K562 (cell line): ENCODE results near the gene APLNR. TPM values are rescaled to one million over a fixed set of nuclear protein-coding genes. Genes with fewer than 3 reads are reported as not detected.

ENCODE experiments used
- ATAC-seq: fragments of 200-7000 bp; cut with Tn5 transposase; 3 replicates; pipeline ENCODE4 v1.9.1; 2020; ENCODE audit warnings: moderate library complexity
- BruUV-seq: library from RNA; stranded (reverse); fragments of 400-500 nt; replicated peaks from 2 replicates; lab custom pipeline; 2021; lab: Mats Ljungman, UMichigan
- CTCF ChIA-PET: fragments of 300-600 bp; formaldehyde crosslinking; extraction: SDS; loops from one replicate; lab custom pipeline; 2021; ENCODE audit warnings: low intra/inter-chr PET ratio; lab: Yijun Ruan, JAX
- POLR2A ChIA-PET: fragments of 300-600, 350-650 bp; sonication (Branson Sonifier 250); formaldehyde crosslinking; extraction: SDS; loops from one replicate; lab custom pipeline; 2021; ENCODE audit warnings: antibody characterized with exemption, inconsistent platforms; lab: Yijun Ruan, JAX
- DNase-seq, 4 experiments: peaks; one replicate each; pipeline versions ENCODE4 v3.0.0 to v3.0.0-alpha.2; 2011 to 2018; ENCODE audit warnings: low spot score in 3 of 4, mixed read lengths in 3 of 4; ENCODE audit errors: extremely low read depth in 1 of 4
- FAIRE-seq: peaks from 2 replicates; lab custom pipeline; 2011; peaks lifted over from hg19 to GRCh38; lab: Jason Lieb, UNC
- H2AFZ ChIP-seq: 2 replicates; pipeline ENCODE4 v1.6.0; 2011; ENCODE audit warnings: low read depth, low read length, control low read depth, inconsistent platforms
- H3K27ac ChIP-seq: fragments of 200-600 bp; 3 replicates; pipeline ENCODE4 v1.8.0; 2011; ENCODE audit warnings: low read depth, mild to moderate bottlenecking, control low read depth, inconsistent platforms, low read length, moderate library complexity, mixed read lengths; ENCODE audit errors: extremely low read depth
- H3K27me3 ChIP-seq, 2 experiments: fragments of 300-600 bp in 1 of 2; 2 replicates in 1 of 2; 3 replicates in 1 of 2; pipeline versions ENCODE4 v1.6.0 to v1.8.0; 2011; ENCODE audit warnings: inconsistent platforms in 2 of 2, low read length in 2 of 2, mild to moderate bottlenecking in 1 of 2, mixed read lengths in 1 of 2, moderate library complexity in 1 of 2; ENCODE audit not compliant: control insufficient read depth in 2 of 2, insufficient read depth in 2 of 2
- H3K36me3 ChIP-seq: fragments of 300-600 bp; 3 replicates; pipeline ENCODE4 v1.8.0; 2011; ENCODE audit warnings: mild to moderate bottlenecking, low read length, inconsistent platforms; ENCODE audit not compliant: control insufficient read depth, insufficient read depth
- H3K4me1 ChIP-seq, 2 experiments: fragments of 200-600 bp in 1 of 2; replicated peaks in 1 of 2; 2 replicates in 1 of 2; 3 replicates in 1 of 2; pipeline versions ENCODE4 v1.5.1 to v1.8.0; 2011; ENCODE audit warnings: inconsistent platforms in 2 of 2, low read length in 2 of 2, mild to moderate bottlenecking in 1 of 2, mixed read lengths in 1 of 2, moderate library complexity in 1 of 2; ENCODE audit not compliant: control insufficient read depth in 2 of 2, insufficient read depth in 2 of 2
- H3K4me2 ChIP-seq: 2 replicates; pipeline ENCODE4 v1.6.1; 2011; ENCODE audit warnings: low read length, control low read depth, inconsistent platforms, mixed read lengths; ENCODE audit not compliant: insufficient read depth
- H3K4me3 ChIP-seq: fragments of 200-600 bp; sonication (generic), shearing (Covaris generic); 2 replicates; pipeline ENCODE4 v1.5.1; 2016; ENCODE audit warnings: control low read depth, inconsistent platforms
- H3K79me2 ChIP-seq: fragments of 200-600 bp; 3 replicates; pipeline ENCODE4 v1.8.0; 2011; ENCODE audit warnings: low read length, inconsistent platforms; ENCODE audit not compliant: control insufficient read depth, insufficient read depth
- H3K9ac ChIP-seq, 2 experiments: 2 replicates each; pipeline versions ENCODE4 v1.6.0 to v1.6.1; 2011; ENCODE audit warnings: low read depth in 2 of 2, low read length in 2 of 2, control low read depth in 1 of 2, inconsistent platforms in 1 of 2, mild to moderate bottlenecking in 1 of 2, mixed read lengths in 1 of 2; ENCODE audit not compliant: insufficient read depth in 1 of 2
- H3K9me1 ChIP-seq: one replicate; pipeline ENCODE4 v1.6.0; 2011; ENCODE audit warnings: inconsistent platforms, mild to moderate bottlenecking, low read length, moderate library complexity; ENCODE audit not compliant: control insufficient read depth, insufficient read depth
- H3K9me3 ChIP-seq: replicated peaks from 2 replicates; pipeline ENCODE4 v1.5.1; 2011; ENCODE audit warnings: low read depth, low read length, inconsistent platforms; ENCODE audit not compliant: control insufficient read depth, insufficient read depth
- H4K20me1 ChIP-seq: replicated peaks from 2 replicates; pipeline ENCODE4 v1.6.1; 2011; ENCODE audit warnings: low read length, inconsistent platforms, mixed read lengths; ENCODE audit not compliant: control insufficient read depth, insufficient read depth
- ADNP ChIP-seq: fragments of 200-800 bp; sonication (Bioruptor generic); IDR thresholded peaks from 2 replicates; pipeline ENCODE4 v1.6.1; 2016; ENCODE audit warnings: missing genetic modification characterization, missing compliant biosample characterization
- ATF3 ChIP-seq, 2 experiments: fragments of 450-650 bp in 1 of 2; sonication (generic) in 1 of 2; formaldehyde crosslinking in 1 of 2; IDR thresholded peaks in 1 of 2; conservative IDR thresholded peaks in 1 of 2; 2 replicates each; pipeline versions ENCODE4 v1.6.1 to v1.8.1; 2016 to 2023; ENCODE audit warnings: mild to moderate bottlenecking in 2 of 2, moderate library complexity in 2 of 2, inconsistent platforms in 1 of 2, missing genetic modification reagents in 1 of 2
- ATF7 ChIP-seq: fragments of 450-650 bp; IDR thresholded peaks from 2 replicates; pipeline ENCODE4 v1.7.1; 2014; ENCODE audit warnings: mild to moderate bottlenecking, moderate library complexity
- BCOR ChIP-seq: fragments of 450-650 bp; IDR thresholded peaks from 2 replicates; pipeline ENCODE4 v1.6.1; 2016
- CEBPB ChIP-seq: fragments of 450-650 bp; IDR thresholded peaks from 2 replicates; pipeline ENCODE4 v1.6.1; 2016; ENCODE audit warnings: missing genetic modification characterization, missing compliant biosample characterization
- CEBPG ChIP-seq, 3 experiments: fragments of 200-800 bp in 1 of 3; sonication (Bioruptor generic) in 1 of 3; sonication (generic) in 1 of 3; formaldehyde crosslinking in 1 of 3; IDR thresholded peaks in 2 of 3; conservative IDR thresholded peaks in 1 of 3; 2 replicates each; pipeline versions ENCODE4 v1.6.1 to v1.8.0; 2016 to 2022; ENCODE audit warnings: missing compliant biosample characterization in 2 of 3, missing genetic modification characterization in 2 of 3, mild to moderate bottlenecking in 1 of 3, missing genetic modification reagents in 1 of 3
- ERF ChIP-seq: fragments of 450-650 bp; formaldehyde crosslinking; IDR thresholded peaks from 2 replicates; pipeline ENCODE4 v1.4.0; 2020; ENCODE audit warnings: mild to moderate bottlenecking, mixed read lengths
- HDGF ChIP-seq: fragments of 450-650 bp; IDR thresholded peaks from 2 replicates; pipeline ENCODE4 v1.6.1; 2016
- JUND ChIP-seq, 2 experiments: IDR thresholded peaks; 2 replicates in 1 of 2; 3 replicates in 1 of 2; pipeline ENCODE4 v1.6.1; 2011; ENCODE audit warnings: borderline replicate concordance in 2 of 2, low read depth in 2 of 2, low read length in 2 of 2, improper control_type of control experiment in 1 of 2, missing biosample characterization in 1 of 2, missing genetic modification characterization in 1 of 2, missing genetic modification reagents in 1 of 2
- MYBL2 ChIP-seq, 2 experiments: fragments of 450-650 bp in 1 of 2; sonication (generic) in 1 of 2; formaldehyde crosslinking in 1 of 2; IDR thresholded peaks; 2 replicates each; pipeline versions ENCODE4 v1.6.1 to v1.8.1; 2017 to 2022; ENCODE audit warnings: borderline replicate concordance in 1 of 2, inconsistent platforms in 1 of 2, low read depth in 1 of 2, mild to moderate bottlenecking in 1 of 2, missing genetic modification reagents in 1 of 2, moderate library complexity in 1 of 2
- NELFE ChIP-seq: IDR thresholded peaks from 2 replicates; pipeline ENCODE4 v1.6.1; 2011; ENCODE audit warnings: mild to moderate bottlenecking; ENCODE audit not compliant: insufficient read depth, insufficient read length
- RAD21 ChIP-seq, 2 experiments: fragments of 250-450 bp in 1 of 2; fragments of 450-650 bp in 1 of 2; sonication (Bioruptor Pico) in 1 of 2; formaldehyde crosslinking in 1 of 2; IDR thresholded peaks in 1 of 2; conservative IDR thresholded peaks in 1 of 2; 2 replicates each; pipeline versions ENCODE4 v1.4.0 to v1.8.0; 2020 to 2022; ENCODE audit warnings: mild to moderate bottlenecking in 2 of 2, moderate library complexity in 1 of 2
- RBM25 ChIP-seq: fragments of 200-400 bp; formaldehyde crosslinking; IDR thresholded peaks from 2 replicates; pipeline ENCODE4 v1.6.1; 2018; ENCODE audit warnings: low read length, low read depth, moderate library complexity; ENCODE audit not compliant: severe bottlenecking
- TEAD4 ChIP-seq, 2 experiments: sonication (generic) in 1 of 2; formaldehyde crosslinking in 1 of 2; IDR thresholded peaks; 2 replicates each; pipeline versions ENCODE4 v1.6.1 to v1.8.0; 2012 to 2022; ENCODE audit warnings: borderline replicate concordance in 1 of 2, inconsistent platforms in 1 of 2, low read length in 1 of 2, mild to moderate bottlenecking in 1 of 2, missing genetic modification reagents in 1 of 2
- WGBS: fragments of 100-300 bp; shearing (Covaris generic); methylation state at CpG from one replicate; pipeline ENCODE4 v1.1.6; 2016; ENCODE audit warnings: low coverage, mixed read lengths; ENCODE audit not compliant: insufficient coverage; ENCODE audit errors: missing lambda C conversion rate; 5-methylcytosine and 5-hydroxymethylcytosine counted together
- in situ Hi-C: fragments of 300-500 bp; cut with MboI; formaldehyde crosslinking; loops from 4 replicates; pipeline ENCODE4 v1.15.0; 2018; ENCODE audit warnings: inconsistent platforms, mixed read lengths
- intact Hi-C: fragments of 100-400 bp; cut with micrococcal nuclease; formaldehyde crosslinking; loops from 2 replicates; pipeline ENCODE4 v1.14.2; 2022
- polyA plus RNA-seq, 8 experiments: library from polyadenylated mRNA; depleted of rRNA in 4 of 8; stranded (reverse) in 5 of 8; unstranded in 3 of 8; fragments of >200 nt; fragmentation: Nextera tagmentation in 2 of 8; fragmentation: Illumina TruSeq in 1 of 8; extraction: Ambion mirVana in 2 of 8; extraction: Trizol in 1 of 8; gene quantifications; 2 replicates each; pipeline versions ENCODE4 v1.2.1 to v1.2.3, GENCODE V29; 2011 to 2014; ENCODE audit warnings: inconsistent platforms in 1 of 8, missing spikeins in 1 of 8
- total RNA-seq, 7 experiments: library from RNA; depleted of rRNA in 6 of 7; stranded (reverse); fragments of >200 nt in 6 of 7; fragmentation: Illumina TruSeq in 2 of 7; extraction: Trizol in 2 of 7; gene quantifications; 2 replicates each; pipeline versions ENCODE4 v1.2.1 to v1.2.3, GENCODE V29; 2011 to 2021; ENCODE audit warnings: low replicate concordance in 1 of 7
- TF ChIP-seq, protein P1 (sequence below): sonication (generic); formaldehyde crosslinking; IDR thresholded peaks from 2 replicates; pipeline ENCODE4 v1.8.0; 2022; ENCODE audit warnings: missing genetic modification reagents, mild to moderate bottlenecking, borderline replicate concordance

Gene APLNR
- total and polyA plus RNA-seq, 9 of the 15 experiments (the other 6 are each of a cell fraction or from before 2014, with no cell fraction given) = 0.15 to 2.0 (median 0.65) TPM

GRCh38 chr11:57216463-57216862 lies 20.6 kb downstream of the APLNR start:
- in situ Hi-C loops = no loop called here
- intact Hi-C loops = no loop called here
- Histone ChIP-seq H3K36me3 (no peaks in the 10 kb centered on the region), H3K9me3 (no peaks in the 10 kb centered on the region), H3K4me1 (0 out of 5 replicates have a peak, but pooled peaks cover 0 to 3% of the 10 kb centered on the region in 2 experiments), H2AFZ (no peak overlapping the region), H3K4me3 (no peak overlapping the region), H3K79me2 (no peaks in the 10 kb centered on the region), H3K4me2 (no peak overlapping the region), H3K9ac (no peak overlapping the region), H3K27ac (no peak overlapping the region), H3K27me3 (peaks cover 5 to 8% of the 10 kb centered on the region in 2 experiments; a peak in 2 of 5 replicates), H3K9me1 (no peaks in the 10 kb centered on the region), H4K20me1 (no peaks in the 10 kb centered on the region)
- 8% methylated on average over 4 of the region's 4 CpGs for WGBS
- no TSS peak for BruUV-seq
- POLR2A ChIA-PET = no interaction called here
- FAIRE-seq = no peak
- TF ChIP-seq ERF (CRISPR knock-in tag) (no peak), ATF7 (peak; percentile 34; the same call in 1 of the 2 replicates), NELFE (no peak), BCOR (0 out of 2 replicates have a peak, but pooled peaks have one; percentile 29), ADNP (peak; percentile 79), CEBPG (CRISPR knock-in tag; IDR thresholded peaks at IDR 0.05) (no peak), CEBPG (tag; conservative IDR thresholded peaks at IDR 0.05 in 1 of 2, IDR thresholded peaks at IDR 0.05 in 1 of 2) (peak in 1 of 2 experiments; percentile 27; a peak in 1 of 4 replicates), RBM25 (peak; percentile 90), RAD21 (CRISPR knock-in tag; conservative IDR thresholded peaks at IDR 0.05 in 1 of 2, IDR thresholded peaks at IDR 0.05 in 1 of 2) (no peak), TEAD4 (IDR thresholded peaks at IDR 0.05; ENCODE audit: low read length) (no peak), TEAD4 (CRISPR knock-in tag; IDR thresholded peaks at IDR 0.05; ENCODE audit: borderline replicate concordance) (no peak), HDGF (no peak), MYBL2 (IDR thresholded peaks at IDR 0.05; ENCODE audit: low read depth) (no peak), MYBL2 (CRISPR knock-in tag; IDR thresholded peaks at IDR 0.05; ENCODE audit: borderline replicate concordance) (no peak), CEBPB (tag) (peak; percentile 38), JUND (IDR thresholded peaks at IDR 0.05; ENCODE audit: borderline replicate concordance, low read depth, low read length) (no peak), JUND (tag; IDR thresholded peaks at IDR 0.05; ENCODE audit: borderline replicate concordance, low read depth, low read length) (0 out of 3 replicates have a peak, but pooled peaks have one; percentile 38), ATF3 (IDR thresholded peaks at IDR 0.05) (peak; percentile 51), ATF3 (CRISPR knock-in tag; conservative IDR thresholded peaks at IDR 0.05) (no peak)
- TF ChIP-seq, protein P1, sequence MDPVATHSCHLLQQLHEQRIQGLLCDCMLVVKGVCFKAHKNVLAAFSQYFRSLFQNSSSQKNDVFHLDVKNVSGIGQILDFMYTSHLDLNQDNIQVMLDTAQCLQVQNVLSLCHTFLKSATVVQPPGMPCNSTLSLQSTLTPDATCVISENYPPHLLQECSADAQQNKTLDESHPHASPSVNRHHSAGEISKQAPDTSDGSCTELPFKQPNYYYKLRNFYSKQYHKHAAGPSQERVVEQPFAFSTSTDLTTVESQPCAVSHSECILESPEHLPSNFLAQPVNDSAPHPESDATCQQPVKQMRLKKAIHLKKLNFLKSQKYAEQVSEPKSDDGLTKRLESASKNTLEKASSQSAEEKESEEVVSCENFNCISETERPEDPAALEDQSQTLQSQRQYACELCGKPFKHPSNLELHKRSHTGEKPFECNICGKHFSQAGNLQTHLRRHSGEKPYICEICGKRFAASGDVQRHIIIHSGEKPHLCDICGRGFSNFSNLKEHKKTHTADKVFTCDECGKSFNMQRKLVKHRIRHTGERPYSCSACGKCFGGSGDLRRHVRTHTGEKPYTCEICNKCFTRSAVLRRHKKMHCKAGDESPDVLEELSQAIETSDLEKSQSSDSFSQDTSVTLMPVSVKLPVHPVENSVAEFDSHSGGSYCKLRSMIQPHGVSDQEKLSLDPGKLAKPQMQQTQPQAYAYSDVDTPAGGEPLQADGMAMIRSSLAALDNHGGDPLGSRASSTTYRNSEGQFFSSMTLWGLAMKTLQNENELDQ (CRISPR knock-in tag) = no peak
- DNase-seq = no peak
- CTCF ChIA-PET = no interaction called here
- no peak for ATAC-seq
